NB4 (cell line): ENCODE data around the gene SLC6A6.
A peak's percentile ranks its signal among the peaks of the same experiment; 100 is the strongest.

Source experiments
- DNase-seq: peaks from one replicate; pipeline ENCODE4 v3.0.0; 2010; ENCODE audit warnings: low read depth
- H3K4me3 ChIP-seq: one replicate; pipeline ENCODE4 v1.5.1; 2011; ENCODE audit warnings: mild to moderate bottlenecking, low read depth, low read length, moderate library complexity
- CTCF ChIP-seq: IDR thresholded peaks from one replicate; pipeline ENCODE4 v1.5.1; 2012; ENCODE audit warnings: low read depth, low read length
- MAX ChIP-seq: IDR thresholded peaks from 2 replicates; pipeline ENCODE4 v1.6.1; 2011; ENCODE audit warnings: low read depth, low read length
- MYC ChIP-seq: IDR thresholded peaks from 2 replicates; pipeline ENCODE4 v1.6.1; 2011; ENCODE audit warnings: low read depth, low read length
- POLR2A ChIP-seq: IDR thresholded peaks from 2 replicates; pipeline ENCODE4 v1.6.1; 2011; ENCODE audit warnings: mild to moderate bottlenecking; ENCODE audit not compliant: insufficient read length; ENCODE audit errors: extremely low read depth

SLC6A6 gene

DNA sequence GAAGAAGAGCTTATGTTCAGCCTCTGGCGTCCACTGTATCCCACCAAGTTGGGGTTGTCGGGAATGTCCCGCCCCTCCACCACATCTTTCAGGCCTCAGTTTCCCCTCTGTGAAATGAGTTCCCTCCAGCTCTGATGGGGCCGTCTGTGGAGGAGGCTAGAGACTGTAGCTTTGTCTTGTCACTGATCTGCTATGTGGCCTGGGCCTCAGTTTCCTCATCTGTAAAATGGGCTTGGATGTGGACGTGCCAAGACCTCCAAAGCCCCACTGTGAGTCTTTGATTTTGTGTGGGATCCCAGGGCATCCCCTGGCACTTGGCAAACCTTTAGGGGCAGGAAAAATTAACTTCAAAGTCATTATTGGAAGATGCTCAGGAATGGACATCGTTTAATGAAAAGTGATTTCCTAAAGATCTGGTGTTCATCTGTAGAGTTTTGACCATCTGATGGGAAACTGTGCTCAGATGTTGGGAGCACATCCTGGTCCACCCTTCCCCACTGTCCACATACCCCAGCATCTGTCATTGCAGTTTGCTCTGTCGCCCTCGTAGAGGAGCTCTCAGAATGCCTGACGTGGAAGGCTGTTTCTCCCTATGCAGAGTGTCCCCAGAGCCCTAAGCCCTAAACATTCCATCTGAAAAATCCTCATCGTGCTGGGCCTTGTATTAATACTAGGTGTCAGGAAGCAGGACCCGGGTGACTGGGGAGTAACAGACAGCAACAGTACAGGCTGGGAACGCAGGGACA lies 28.5 kb downstream of the SLC6A6 start:
- DNase-seq, result no peak
- peak overlapping the region; percentile 4 for H3K4me3 ChIP-seq
- no peak for TF ChIP-seq POLR2A

GRCh38 chr3:14431452-14431916 lies 29.1 kb downstream of the SLC6A6 start:
- TF ChIP-seq MAX (no peak), CTCF (peak; percentile 9), POLR2A (no peak)
- DNase-seq, result peak; percentile 77
- peak overlapping the region; percentile 4 for H3K4me3 ChIP-seq

- H3K4me3 ChIP-seq, result peak overlapping the region; percentile 6
- DNase-seq, result peak; percentile 96
- TF ChIP-seq CTCF, result no peak
- TF ChIP-seq MAX, result peak; percentile 88
Measured at GRCh38 chr3:14431917-14432834, 29.8 kb downstream of the SLC6A6 start.

GRCh38 chr3:14433106-14433505 lies 30.7 kb downstream of the SLC6A6 start:
- DNase-seq, result no peak
- H3K4me3 ChIP-seq, result no peak overlapping the region
- TF ChIP-seq MYC (no peak), POLR2A (no peak), MAX (no peak), CTCF (no peak)

DNA sequence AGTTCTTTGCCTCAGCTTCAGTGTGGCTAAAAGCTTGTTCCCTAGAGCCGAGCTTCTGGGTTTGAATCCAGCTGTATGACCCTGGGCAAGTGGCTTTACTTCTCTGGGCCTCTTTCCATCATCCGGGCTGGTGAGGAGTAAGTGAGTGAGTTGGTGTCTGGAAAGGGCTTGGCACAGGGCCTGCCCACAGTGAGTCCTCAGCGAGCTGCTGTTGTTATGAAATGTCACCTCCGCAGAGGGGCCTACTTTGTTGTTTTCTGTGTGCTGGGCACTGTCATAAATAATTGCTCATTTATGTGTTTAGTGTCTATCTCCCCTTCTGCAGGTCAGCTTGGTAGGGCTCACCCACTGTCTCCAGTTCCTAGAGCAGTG lies 31.7 kb downstream of the SLC6A6 start:
- TF ChIP-seq POLR2A (no peak), MYC (no peak), MAX (no peak), CTCF (no peak)
- DNase-seq, result no peak
- H3K4me3 ChIP-seq, result no peak overlapping the region

GRCh38 chr3:14434498-14435151 lies 32.2 kb downstream of the SLC6A6 start:
- no peak overlapping the region for H3K4me3 ChIP-seq
- no peak for DNase-seq
- TF ChIP-seq CTCF, result no peak
- TF ChIP-seq MYC, result no peak
